TTC549 (cell line): ENCODE data around the gene CSAG1.
"Not testable (repeated sequence)": the region's sequence is repeated elsewhere in the genome, so short reads cannot be mapped to it uniquely, and the experiment has no call there.

Source experiments
- FAIRE-seq: peaks from 2 replicates; lab custom pipeline; 2012; peaks lifted over from hg19 to GRCh38; lab: Jason Lieb, UNC

Gene CSAG1

GRCh38 chrX:152697952-152698931 lies 35.3 kb downstream of the CSAG1 start, which contains the start of gene MAGEA3:
MAGEA3 (plus strand) TSS chrX:152698794; CDS start chrX:152700833, 2,039 bp downstream.
- FAIRE-seq, result not testable (repeated sequence)

- not testable (repeated sequence) for FAIRE-seq
These were observed 52.5 kb downstream of the CSAG1 start for GRCh38 chrX:152681012-152681411.
